ENCODE measurements around the gene PLCB1.

- TF ChIP-seq POLR2AphosphoS5 (IDR thresholded peaks at IDR 0.05), result no peak
- TF ChIP-seq CTCF (IDR thresholded peaks at IDR 0.05), result no peak
- TF ChIP-seq EP300 (IDR thresholded peaks at IDR 0.05), result no peak
- no peak for TF ChIP-seq POLR2A (IDR thresholded peaks at IDR 0.05; ENCODE audit: low read depth)
These were observed 302.3 kb downstream of the PLCB1 start for GRCh38 chr20:8434326-8434876.

Measured in esophagus muscularis mucosa (tissue), 4 donors.